Endothelial cell (in vitro differentiated cells): Measurements from ENCODE around the gene RNF212. TPM values are rescaled to one million over a fixed set of nuclear protein-coding genes. Genes with fewer than 3 reads are reported as not detected.
"Not testable (repeated sequence)": the region's sequence is repeated elsewhere in the genome, so short reads cannot be mapped to it uniquely, and the experiment has no call there.

ENCODE experiments used
- DNase-seq: peaks from one replicate; pipeline ENCODE4 v3.0.0; 2021; ENCODE audit warnings: low spot score
- H3K27ac Mint-ChIP-seq: one replicate; pipeline ENCODE4 v1.8.0; 2021; ENCODE audit warnings: mixed read lengths, inconsistent platforms; ENCODE audit not compliant: unreplicated experiment
- H3K27me3 Mint-ChIP-seq: one replicate; pipeline ENCODE4 v1.8.0; 2021; ENCODE audit warnings: mild to moderate bottlenecking, moderate library complexity, mixed read lengths, inconsistent platforms; ENCODE audit not compliant: unreplicated experiment
- H3K36me3 Mint-ChIP-seq: one replicate; pipeline ENCODE4 v1.8.0; 2021; ENCODE audit warnings: mild to moderate bottlenecking, low read depth, mixed read lengths, inconsistent platforms; ENCODE audit not compliant: unreplicated experiment
- H3K4me1 Mint-ChIP-seq: one replicate; pipeline ENCODE4 v1.8.0; 2021; ENCODE audit warnings: mild to moderate bottlenecking, mixed read lengths, inconsistent platforms; ENCODE audit not compliant: unreplicated experiment
- H3K4me3 Mint-ChIP-seq: one replicate; pipeline ENCODE4 v1.8.0; 2021; ENCODE audit warnings: mild to moderate bottlenecking, mixed read lengths, inconsistent platforms; ENCODE audit not compliant: unreplicated experiment
- H3K9me3 Mint-ChIP-seq: one replicate; pipeline ENCODE4 v1.8.0; 2021; ENCODE audit warnings: mixed read lengths, inconsistent platforms; ENCODE audit not compliant: unreplicated experiment
- CTCF ChIP-seq: fragments of 200-600 bp; sonication (generic); IDR thresholded peaks from one replicate; pipeline ENCODE4 v1.5.0; 2021; ENCODE audit warnings: antibody characterized with exemption; ENCODE audit not compliant: unreplicated experiment
- total RNA-seq: library from RNA; stranded (reverse); fragmentation: NEBNext Ultra II Directional; extraction: Animal tissue kit (Norgen Biotek cat#: 25700); gene quantifications from one replicate; pipeline ENCODE4 v1.2.1, GENCODE V29; 2021; ENCODE audit not compliant: unreplicated experiment

RNF212 gene
- total RNA-seq, 1 donor from 2014 or later: 3.3 TPM

DNA sequence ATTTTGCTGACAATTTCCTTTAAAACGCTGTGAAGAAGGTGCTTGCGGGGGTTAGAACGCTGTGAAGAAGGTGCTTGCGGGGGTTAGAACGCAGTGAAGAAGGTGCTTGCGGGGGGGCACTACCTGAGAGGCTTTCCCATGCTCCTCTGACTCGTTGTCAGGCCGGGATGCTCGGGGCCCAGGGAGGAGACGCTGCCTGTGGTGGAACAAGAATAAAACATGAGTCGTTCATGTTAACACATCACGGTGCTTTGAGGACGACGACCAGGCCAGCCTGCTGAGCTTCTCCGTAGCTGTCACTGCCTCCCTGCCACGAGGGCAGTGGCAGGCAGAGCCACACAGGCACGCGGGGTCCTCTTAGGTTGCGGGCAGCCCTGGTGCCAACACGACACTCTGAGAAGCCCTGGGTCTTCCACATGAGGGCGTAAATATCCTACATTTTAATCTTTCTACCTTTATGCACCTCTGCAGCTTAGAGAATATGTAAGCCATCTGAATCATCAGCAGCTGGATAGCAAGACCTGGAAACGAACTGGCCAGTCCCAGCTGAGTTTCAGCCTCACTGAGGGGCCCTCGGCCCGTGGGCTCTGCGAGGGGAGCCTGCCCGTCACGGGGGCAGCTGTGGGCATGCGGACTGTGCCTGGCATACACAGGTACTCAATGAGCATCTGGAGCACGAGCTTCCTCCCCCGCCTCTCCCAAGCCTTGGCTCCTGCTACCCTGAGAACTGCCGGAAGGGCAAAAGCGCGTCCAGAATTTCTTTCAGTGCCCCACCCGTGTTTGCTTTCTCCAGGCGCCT lies 55.0 kb downstream of the RNF212 start:
- H3K4me1 Mint-ChIP-seq: no peaks in the 10 kb centered on the region
- no peak overlapping the region for H3K4me3 Mint-ChIP-seq
- no peak for DNase-seq
- H3K9me3 Mint-ChIP-seq: no peaks in the 10 kb centered on the region
- H3K27me3 Mint-ChIP-seq: peaks cover 4% of the 10 kb centered on the region
- TF ChIP-seq CTCF: no peak
- H3K36me3 Mint-ChIP-seq: no peaks in the 10 kb centered on the region
- no peak overlapping the region for H3K27ac Mint-ChIP-seq

- H3K36me3 Mint-ChIP-seq: peaks cover 5% of the 10 kb centered on the region
- H3K4me3 Mint-ChIP-seq: no peak overlapping the region
- no peak for TF ChIP-seq CTCF
- peaks cover 8% of the 10 kb centered on the region for H3K27me3 Mint-ChIP-seq
- no peaks in the 10 kb centered on the region for H3K4me1 Mint-ChIP-seq
- DNase-seq: no peak
- H3K9me3 Mint-ChIP-seq: no peaks in the 10 kb centered on the region
- no peak overlapping the region for H3K27ac Mint-ChIP-seq
These were observed 56.0 kb downstream of the RNF212 start for GRCh38 chr4:1057403-1057745.

GRCh38 chr4:1056671-1057402 lies 56.5 kb downstream of the RNF212 start:
- H3K4me1 Mint-ChIP-seq: peaks cover under 1% of the 10 kb centered on the region
- H3K27ac Mint-ChIP-seq: no peak overlapping the region
- peaks cover 8% of the 10 kb centered on the region for H3K27me3 Mint-ChIP-seq
- peaks cover 5% of the 10 kb centered on the region for H3K36me3 Mint-ChIP-seq
- DNase-seq: no peak
- no peak overlapping the region for H3K4me3 Mint-ChIP-seq
- no peak for TF ChIP-seq CTCF
- H3K9me3 Mint-ChIP-seq: no peaks in the 10 kb centered on the region

DNA sequence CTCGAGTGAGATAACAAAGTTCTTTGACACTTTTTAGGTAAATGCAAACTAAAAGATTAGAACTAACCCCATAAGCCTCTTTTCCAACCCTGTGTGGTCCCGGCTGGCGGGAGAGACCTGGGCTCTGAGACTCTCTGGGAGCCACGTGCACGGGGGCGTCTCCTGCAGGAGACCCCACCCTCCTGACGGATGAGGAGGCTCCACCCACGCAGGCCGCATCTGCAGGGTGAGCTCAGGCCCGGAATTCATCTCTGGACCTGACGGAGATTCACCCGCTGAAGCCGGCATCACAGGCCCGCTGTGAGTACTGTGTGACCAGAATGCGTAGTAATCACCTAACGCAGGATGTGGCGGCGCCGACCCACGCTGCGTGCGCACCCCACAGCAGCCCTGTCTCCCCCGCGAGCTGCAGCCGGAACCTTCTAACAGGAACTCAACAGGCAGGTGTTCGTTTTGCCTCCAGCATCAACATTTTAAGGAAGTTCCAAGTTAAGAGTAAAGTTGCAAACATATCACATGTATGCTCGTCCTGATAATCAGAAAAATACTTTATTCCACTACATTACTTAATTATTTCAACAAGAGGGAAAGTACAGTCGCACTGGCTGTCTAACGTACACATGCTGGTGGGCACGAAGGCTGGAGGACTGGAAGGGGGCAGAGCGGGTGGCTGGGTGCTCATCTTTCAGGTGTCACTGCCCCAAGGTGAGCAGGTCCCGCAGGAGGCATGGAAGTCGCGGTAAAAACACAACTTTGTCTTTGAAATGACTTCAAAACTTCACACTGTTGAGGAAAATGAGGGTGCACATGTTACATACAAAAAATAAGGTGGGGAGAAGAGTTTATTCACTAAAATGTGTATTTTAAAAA lies 57.4 kb downstream of the RNF212 start:
- Mint-ChIP-seq H3K4me3 (no peak overlapping the region), H3K27ac (no peak overlapping the region), H3K36me3 (peaks cover 5% of the 10 kb centered on the region), H3K9me3 (no peaks in the 10 kb centered on the region), H3K27me3 (peaks cover 14% of the 10 kb centered on the region), H3K4me1 (peaks cover 6% of the 10 kb centered on the region)
- DNase-seq: no peak
- TF ChIP-seq CTCF: no peak

DNA sequence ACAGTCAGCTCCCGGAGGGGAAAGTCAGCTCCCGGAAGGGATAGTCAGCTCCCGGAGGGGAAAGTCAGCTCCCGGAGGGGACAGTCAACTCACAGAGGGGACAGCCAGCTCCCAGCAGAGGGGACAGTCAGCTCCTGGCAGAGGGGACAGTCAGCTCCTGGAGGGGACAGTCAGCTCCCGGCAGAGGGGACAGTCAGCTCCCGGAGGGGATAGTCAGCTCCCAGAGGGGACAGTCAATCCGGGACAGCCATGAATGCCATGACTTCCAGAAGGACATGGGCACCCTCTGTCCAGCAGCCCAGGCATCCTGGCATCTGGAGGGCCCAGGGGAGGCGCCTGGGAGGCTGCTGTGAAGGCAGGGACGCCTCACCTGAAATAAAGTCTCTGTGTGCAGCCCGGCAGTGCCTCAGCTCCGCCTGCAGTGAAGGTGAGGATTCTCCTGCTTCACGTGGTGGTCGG lies 58.1 kb downstream of the RNF212 start:
- H3K27ac Mint-ChIP-seq, H3K36me3 Mint-ChIP-seq, H3K4me1 Mint-ChIP-seq, DNase-seq, H3K4me3 Mint-ChIP-seq, H3K9me3 Mint-ChIP-seq: not testable (repeated sequence)
- H3K27me3 Mint-ChIP-seq: peaks cover 14% of the 10 kb centered on the region

DNA sequence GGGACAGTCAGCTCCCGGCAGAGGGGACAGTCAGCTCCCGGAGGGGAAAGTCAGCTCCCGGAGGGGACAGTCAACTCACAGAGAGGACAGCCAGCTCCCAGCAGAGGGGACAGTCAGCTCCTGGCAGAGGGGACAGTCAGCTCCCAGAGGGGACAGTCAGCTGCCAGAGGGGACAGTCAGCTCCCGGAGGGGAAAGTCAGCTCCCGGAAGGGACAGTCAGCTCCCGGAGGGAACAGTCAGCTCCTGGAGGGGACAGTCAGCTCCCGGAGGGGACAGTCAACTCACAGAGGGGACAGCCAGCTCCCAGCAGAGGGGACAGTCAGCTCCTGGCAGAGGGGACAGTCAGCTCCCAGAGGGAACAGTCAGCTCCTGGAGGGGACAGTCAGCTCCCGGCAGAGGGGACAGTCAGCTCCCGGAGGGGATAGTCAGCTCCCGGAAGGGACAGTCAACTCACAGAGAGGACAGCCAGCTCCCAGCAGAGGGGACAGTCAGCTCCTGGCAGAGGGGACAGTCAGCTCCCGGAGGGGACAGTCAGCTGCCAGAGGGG lies 58.6 kb downstream of the RNF212 start:
- H3K4me3 Mint-ChIP-seq, H3K9me3 Mint-ChIP-seq, H3K27ac Mint-ChIP-seq, H3K4me1 Mint-ChIP-seq, H3K36me3 Mint-ChIP-seq, DNase-seq: not testable (repeated sequence)
- H3K27me3 Mint-ChIP-seq: peaks cover 18% of the 10 kb centered on the region

DNA sequence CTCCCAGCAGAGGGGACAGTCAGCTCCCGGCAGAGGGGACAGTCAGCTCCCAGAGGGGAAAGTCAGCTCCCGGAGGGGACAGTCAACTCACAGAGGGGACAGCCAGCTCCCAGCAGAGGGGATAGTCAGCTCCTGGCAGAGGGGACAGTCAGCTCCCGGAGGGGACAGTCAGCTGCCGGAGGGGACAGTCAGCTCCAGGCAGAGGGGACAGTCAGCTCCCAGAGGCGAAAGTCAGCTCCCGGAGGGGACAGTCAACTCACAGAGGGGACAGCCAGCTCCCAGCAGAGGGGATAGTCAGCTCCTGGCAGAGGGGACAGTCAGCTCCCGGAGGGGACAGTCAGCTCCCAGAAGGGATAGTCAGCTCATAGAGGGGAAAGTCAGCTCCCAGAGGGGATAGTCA lies 59.5 kb downstream of the RNF212 start:
- not testable (repeated sequence) for H3K36me3 Mint-ChIP-seq, H3K4me1 Mint-ChIP-seq, DNase-seq, H3K9me3 Mint-ChIP-seq, H3K4me3 Mint-ChIP-seq, H3K27ac Mint-ChIP-seq
- H3K27me3 Mint-ChIP-seq: peaks cover 19% of the 10 kb centered on the region
